H1 (cell line): Measurements from ENCODE around the gene FBXL16. TPM values are rescaled to one million over a fixed set of nuclear protein-coding genes. Genes with fewer than 3 reads are reported as not detected.

Experiments used
- CTCF ChIA-PET: fragments of 300-600 bp; sonication (Branson Sonifier 250); formaldehyde crosslinking; loops from one replicate; lab custom pipeline; 2021; ENCODE audit not compliant: partially characterized antibody; lab: Charles Lee
- POLR2A ChIA-PET: fragments of 300-600 bp; sonication (Branson Sonifier 250); formaldehyde crosslinking; loops from one replicate; lab custom pipeline; 2021; ENCODE audit warnings: inconsistent platforms; ENCODE audit not compliant: partially characterized antibody; lab: Charles Lee
- DNase-seq, 2 experiments: peaks; one replicate each; pipeline versions ENCODE4 v3.0.0 to v3.0.0-alpha.2; 2010 to 2022; ENCODE audit warnings: low spot score in 2 of 2, low read depth in 1 of 2, mixed read lengths in 1 of 2
- FAIRE-seq: peaks from 2 replicates; lab custom pipeline; 2011; peaks lifted over from hg19 to GRCh38; lab: Jason Lieb, UNC
- H2AFZ ChIP-seq: 2 replicates; pipeline ENCODE4 v1.8.1; 2012; ENCODE audit warnings: low read length, inconsistent platforms
- H2AK5ac ChIP-seq: 2 replicates; pipeline ENCODE4 v1.6.1; 2013; ENCODE audit warnings: low read depth, low read length
- H2BK120ac ChIP-seq: replicated peaks from 2 replicates; pipeline ENCODE3; 2013; ENCODE audit warnings: low read depth, low read length, inconsistent platforms
- H2BK12ac ChIP-seq: 2 replicates; pipeline ENCODE4 v1.6.1; 2013; ENCODE audit warnings: low read depth, low read length
- H2BK15ac ChIP-seq: 2 replicates; pipeline ENCODE4 v1.6.1; 2013; ENCODE audit warnings: low read length
- H2BK20ac ChIP-seq: 2 replicates; pipeline ENCODE4 v1.6.1; 2013; ENCODE audit warnings: low read length
- H2BK5ac ChIP-seq: 2 replicates; pipeline ENCODE4 v1.6.1; 2013; ENCODE audit warnings: low read depth, low read length
- H3K14ac ChIP-seq: 2 replicates; pipeline ENCODE4 v1.6.1; 2013; ENCODE audit warnings: inconsistent platforms; ENCODE audit not compliant: insufficient read length
- H3K18ac ChIP-seq: 2 replicates; pipeline ENCODE4 v1.6.1; 2013; ENCODE audit warnings: low read length; ENCODE audit errors: extremely low read depth
- H3K23ac ChIP-seq: 2 replicates; pipeline ENCODE4 v1.6.1; 2013; ENCODE audit warnings: inconsistent platforms; ENCODE audit not compliant: insufficient read length
- H3K23me2 ChIP-seq: 2 replicates; pipeline ENCODE4 v1.6.1; 2013; ENCODE audit warnings: low read depth, low read length
- H3K27ac ChIP-seq: 2 replicates; pipeline ENCODE4 v1.6.1; 2011; ENCODE audit warnings: low read depth, low read length, inconsistent platforms
- H3K27me3 ChIP-seq, 4 experiments: replicated peaks in 1 of 4; 1 replicate in 1 of 4; 2 replicates in 3 of 4; pipeline versions ENCODE4 v1.6.1 to v1.8.1; 2011 to 2013; ENCODE audit warnings: low read length in 3 of 4, mild to moderate bottlenecking in 3 of 4, inconsistent platforms in 2 of 4, mixed read lengths in 2 of 4, moderate library complexity in 1 of 4; ENCODE audit not compliant: control insufficient read depth in 3 of 4, insufficient read depth in 3 of 4; ENCODE audit errors: extremely low read depth in 1 of 4
- H3K36me3 ChIP-seq, 4 experiments: 2 replicates each; pipeline versions ENCODE4 v1.6.1 to v1.8.1; 2011 to 2013; ENCODE audit warnings: mild to moderate bottlenecking in 4 of 4, low read length in 3 of 4, moderate library complexity in 2 of 4, control low read depth in 1 of 4, inconsistent platforms in 1 of 4; ENCODE audit not compliant: insufficient read depth in 4 of 4, control insufficient read depth in 2 of 4
- H3K4ac ChIP-seq: replicated peaks from 2 replicates; pipeline ENCODE3; 2013; ENCODE audit warnings: low read length, low read depth, mixed read lengths, inconsistent platforms; ENCODE audit not compliant: insufficient read length
- H3K4me1 ChIP-seq, 4 experiments: replicated peaks in 1 of 4; 1 replicate in 1 of 4; 2 replicates in 3 of 4; pipeline versions ENCODE4 v1.6.1 to v1.8.1; 2011 to 2013; ENCODE audit warnings: low read length in 3 of 4, inconsistent platforms in 2 of 4, mixed read lengths in 1 of 4; ENCODE audit not compliant: insufficient read depth in 4 of 4, control insufficient read depth in 3 of 4
- H3K4me2 ChIP-seq, 2 experiments: 2 replicates each; pipeline versions ENCODE4 v1.6.1 to v1.8.1; 2011 to 2013; ENCODE audit warnings: low read depth in 2 of 2, low read length in 2 of 2, control low read depth in 1 of 2, inconsistent platforms in 1 of 2, mild to moderate bottlenecking in 1 of 2; ENCODE audit not compliant: insufficient read depth in 1 of 2
- H3K4me3 ChIP-seq, 4 experiments: fragments of 200-600, 300-600 bp in 1 of 4; sonication (generic), shearing (Covaris generic), sonication (Bioruptor Twin) in 1 of 4; 2 replicates each; pipeline versions ENCODE4 v1.5.1 to v1.8.1; 2011 to 2016; ENCODE audit warnings: low read length in 4 of 4, low read depth in 3 of 4, control low read depth in 2 of 4, inconsistent platforms in 2 of 4, mild to moderate bottlenecking in 2 of 4, mixed read lengths in 1 of 4, moderate library complexity in 1 of 4; ENCODE audit not compliant: insufficient read depth in 2 of 4; ENCODE audit errors: extremely low read depth in 1 of 4
- H3K56ac ChIP-seq: replicated peaks from 2 replicates; pipeline ENCODE3; 2013; ENCODE audit warnings: low read depth, mild to moderate bottlenecking, mixed read lengths, low read length, inconsistent platforms; ENCODE audit not compliant: insufficient read length
- H3K79me1 ChIP-seq: 2 replicates; pipeline ENCODE4 v1.6.1; 2013; ENCODE audit warnings: low read depth, low read length, control low read depth
- H3K79me2 ChIP-seq, 2 experiments: 2 replicates each; pipeline versions ENCODE4 v1.6.1 to v1.8.1; 2012 to 2013; ENCODE audit warnings: low read length in 2 of 2, mild to moderate bottlenecking in 2 of 2, inconsistent platforms in 1 of 2; ENCODE audit not compliant: insufficient read depth in 2 of 2, control insufficient read depth in 1 of 2
- H3K9ac ChIP-seq, 4 experiments: replicated peaks in 1 of 4; 1 replicate in 1 of 4; 2 replicates in 3 of 4; pipeline versions ENCODE4 v1.6.1 to v1.8.1; 2011 to 2013; ENCODE audit warnings: low read depth in 3 of 4, low read length in 3 of 4, control low read depth in 2 of 4, mild to moderate bottlenecking in 2 of 4, moderate library complexity in 2 of 4, inconsistent platforms in 1 of 4; ENCODE audit errors: extremely low read depth in 1 of 4
- H3K9me3 ChIP-seq, 2 experiments: 2 replicates each; pipeline versions ENCODE4 v1.6.1 to v1.8.1; 2012 to 2013; ENCODE audit warnings: mild to moderate bottlenecking in 2 of 2, moderate library complexity in 2 of 2, control low read depth in 1 of 2, inconsistent platforms in 1 of 2, low read depth in 1 of 2, low read length in 1 of 2, mixed read lengths in 1 of 2; ENCODE audit not compliant: insufficient read depth in 2 of 2
- H4K20me1 ChIP-seq, 2 experiments: replicated peaks in 1 of 2; 2 replicates each; pipeline versions ENCODE3 to v1.8.1; 2011 to 2013; ENCODE audit warnings: inconsistent platforms in 2 of 2, low read length in 2 of 2, mild to moderate bottlenecking in 1 of 2; ENCODE audit not compliant: insufficient read depth in 2 of 2, control insufficient read depth in 1 of 2
- H4K5ac ChIP-seq: 2 replicates; pipeline ENCODE4 v1.6.1; 2013; ENCODE audit warnings: low read length, low read depth, mixed read lengths, inconsistent platforms; ENCODE audit not compliant: insufficient read length
- H4K8ac ChIP-seq: 2 replicates; pipeline ENCODE4 v1.8.0; 2013; ENCODE audit warnings: mild to moderate bottlenecking, moderate library complexity, low read length, inconsistent platforms; ENCODE audit not compliant: insufficient read depth; ENCODE audit errors: extremely low read depth
- H4K91ac ChIP-seq: replicated peaks from 2 replicates; pipeline ENCODE3; 2013; ENCODE audit warnings: low read length, mixed read lengths, inconsistent platforms; ENCODE audit not compliant: insufficient read length
- GABPA ChIP-seq: IDR thresholded peaks from 2 replicates; pipeline ENCODE4 v1.6.1; 2011; ENCODE audit warnings: mild to moderate bottlenecking, low read length, moderate library complexity, borderline replicate concordance; ENCODE audit not compliant: insufficient read depth
- HDAC6 ChIP-seq: IDR thresholded peaks from one replicate; pipeline ENCODE4 v1.7.1; 2012; ENCODE audit warnings: low read depth, mild to moderate bottlenecking, inconsistent platforms, low read length, moderate library complexity
- RFX5 ChIP-seq: IDR thresholded peaks from 2 replicates; pipeline ENCODE4 v1.6.1; 2011; ENCODE audit warnings: low read depth, low read length, improper control_type of control experiment, borderline replicate concordance
- RNF2 ChIP-seq: fragments of 200-900, 300-1000 bp; sonication (generic); IDR thresholded peaks from 2 replicates; pipeline ENCODE4 v1.7.1; 2016; ENCODE audit warnings: borderline replicate concordance, low read depth, mild to moderate bottlenecking, antibody characterized with exemption, low read length; ENCODE audit not compliant: poor library complexity, severe bottlenecking; ENCODE audit errors: missing control alignments
- SIRT6 ChIP-seq: IDR thresholded peaks from one replicate; pipeline ENCODE4 v1.7.1; 2012; ENCODE audit warnings: low read length, inconsistent platforms
- SP4 ChIP-seq: IDR thresholded peaks from 2 replicates; pipeline ENCODE4 v1.6.1; 2012; ENCODE audit warnings: low read length, inconsistent platforms
- YY1 ChIP-seq: IDR thresholded peaks from 2 replicates; pipeline ENCODE4 v1.6.1; 2011; ENCODE audit warnings: low read depth, mild to moderate bottlenecking, low read length
- WGBS, 2 experiments: shearing (Covaris generic) in 1 of 2; methylation state at CpG; one replicate each; pipeline versions ENCODE4 v1.1.6 to v1.1.7; 2013 to 2015; ENCODE audit warnings: low lambda C conversion rate in 2 of 2, mixed read lengths in 2 of 2, inconsistent platforms in 1 of 2, low coverage in 1 of 2, missing lambda C conversion rate in 1 of 2; ENCODE audit not compliant: insufficient replicate concordance in 2 of 2, insufficient coverage in 1 of 2, insufficient read length in 1 of 2; ENCODE audit errors: extremely low coverage in 1 of 2, missing lambda C conversion rate in 1 of 2; 5-methylcytosine and 5-hydroxymethylcytosine counted together
- polyA plus RNA-seq, 7 experiments: library from polyadenylated mRNA; depleted of rRNA in 3 of 7; stranded (reverse) in 5 of 7; unstranded in 2 of 7; fragments of >200 nt in 5 of 7; fragments of 200-250 nt in 2 of 7; gene quantifications; 1 replicate in 5 of 7; 2 replicates in 1 of 7; 4 replicates in 1 of 7; pipeline versions ENCODE4 v1.2.1 to v1.2.3, GENCODE V29; 2011 to 2013; ENCODE audit warnings: missing spikeins in 2 of 7, mixed read lengths in 2 of 7
- total RNA-seq: library from RNA; stranded (reverse); fragmentation: NEBNext Ultra II Directional; extraction: Animal tissue kit (Norgen Biotek cat#: 25700); gene quantifications from 2 replicates; pipeline ENCODE4 v1.2.1, GENCODE V29; 2021
- TF ChIP-seq, protein P1 (sequence below): IDR thresholded peaks from 2 replicates; pipeline ENCODE4 v1.6.1; 2012; ENCODE audit warnings: low read length, inconsistent platforms

FBXL16 gene
- total and polyA plus RNA-seq, 2 of the 8 experiments (the other 6 are each of a cell fraction or from before 2014, with no cell fraction given) = 12.5 to 12.8 TPM

DNA sequence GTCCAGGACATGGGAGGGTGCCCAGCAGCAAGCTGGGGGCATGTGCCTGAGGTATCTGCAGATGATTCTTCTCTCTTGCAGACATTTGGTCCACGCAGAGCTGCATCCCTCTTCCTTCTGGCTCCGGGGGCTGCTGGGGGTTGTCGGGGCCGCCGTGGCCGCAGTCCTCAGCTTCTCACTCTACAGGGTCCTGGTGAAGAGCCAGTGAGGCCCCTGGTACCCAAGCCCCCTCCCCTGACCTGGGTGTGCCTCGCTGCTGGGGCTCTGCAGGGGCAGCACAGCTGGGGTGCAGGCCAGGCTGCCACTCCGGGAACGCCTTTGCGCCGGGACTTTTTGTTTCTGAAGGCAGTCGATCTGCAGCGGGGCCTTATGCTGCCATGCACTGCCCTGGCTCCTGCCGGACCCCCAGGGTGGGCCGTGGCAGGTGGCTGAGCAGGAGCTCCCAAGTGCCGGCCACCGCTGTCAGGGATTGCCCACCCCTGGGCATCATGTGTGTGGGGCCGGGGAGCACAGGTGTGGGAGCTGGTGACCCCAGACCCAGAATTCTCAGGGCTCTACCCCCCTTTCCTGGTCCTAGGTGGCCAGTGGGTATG, 32.1 kb downstream of the FBXL16 start:
- WGBS, 2 experiments = 95% methylated on average over 18 of the region's 18 CpGs; no CpG with 5 or more reads in 1 of the 2 experiments
- no peak overlapping the region for H2BK12ac ChIP-seq
- POLR2A ChIA-PET = interaction anchor here (0.7 to 17.4 kb wide), 8 partner anchors 5 to 44 kb away, joined by 3 to 214 read pairs (median 6); partner anchors contain the start of genes JMJD8, METRN, RHBDL1 and RHOT2
- H4K20me1 ChIP-seq = peaks cover 5 to 28% of the 10 kb centered on the region in 2 experiments
- no peak for DNase-seq
- H3K9ac ChIP-seq = no peak overlapping the region
- no peak overlapping the region for H3K14ac ChIP-seq
- peaks cover 14 to 44% (median 33%) of the 10 kb centered on the region in 4 experiments for H3K36me3 ChIP-seq
- peaks cover 0 to 11% of the 10 kb centered on the region in 2 experiments; a peak in 1 of 4 replicates for H3K79me2 ChIP-seq
- TF ChIP-seq, protein P1, sequence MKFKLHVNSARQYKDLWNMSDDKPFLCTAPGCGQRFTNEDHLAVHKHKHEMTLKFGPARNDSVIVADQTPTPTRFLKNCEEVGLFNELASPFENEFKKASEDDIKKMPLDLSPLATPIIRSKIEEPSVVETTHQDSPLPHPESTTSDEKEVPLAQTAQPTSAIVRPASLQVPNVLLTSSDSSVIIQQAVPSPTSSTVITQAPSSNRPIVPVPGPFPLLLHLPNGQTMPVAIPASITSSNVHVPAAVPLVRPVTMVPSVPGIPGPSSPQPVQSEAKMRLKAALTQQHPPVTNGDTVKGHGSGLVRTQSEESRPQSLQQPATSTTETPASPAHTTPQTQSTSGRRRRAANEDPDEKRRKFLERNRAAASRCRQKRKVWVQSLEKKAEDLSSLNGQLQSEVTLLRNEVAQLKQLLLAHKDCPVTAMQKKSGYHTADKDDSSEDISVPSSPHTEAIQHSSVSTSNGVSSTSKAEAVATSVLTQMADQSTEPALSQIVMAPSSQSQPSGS = no peak
- TF ChIP-seq RFX5 (no peak), YY1 (no peak), SIRT6 (no peak), HDAC6 (no peak), SP4 (no peak), RNF2 (no peak), GABPA (no peak)
- TF ChIP-seq, all 59 proteins: peak for 0
- no peak overlapping the region for H3K23ac ChIP-seq
- H3K27me3 ChIP-seq = peaks cover 0 to 2% (median 0%) of the 10 kb centered on the region in 4 experiments; a peak in 2 of 7 replicates
- H2BK20ac ChIP-seq = no peak overlapping the region
- H3K23me2 ChIP-seq = peaks cover 12% of the 10 kb centered on the region
- H2AK5ac ChIP-seq = no peak overlapping the region
- CTCF ChIA-PET = interaction anchor here (0.9 to 12.0 kb wide), 8 partner anchors 13 to 281 kb away, joined by 3 to 75 read pairs (median 4); partner anchors contain the start of genes CIAO3 and WDR24
- no peak for FAIRE-seq
- no peak overlapping the region for H2AFZ ChIP-seq
- no peak overlapping the region for H3K18ac ChIP-seq
- no peak overlapping the region for H2BK15ac ChIP-seq
- H4K5ac ChIP-seq = no peak overlapping the region
- H4K91ac ChIP-seq = no peak overlapping the region
- H2BK120ac ChIP-seq = no peak overlapping the region
- H3K4ac ChIP-seq = no peak overlapping the region
- H3K27ac ChIP-seq = no peak overlapping the region
- H3K4me2 ChIP-seq = no peak overlapping the region
- H3K56ac ChIP-seq = no peak overlapping the region
- no peak overlapping the region for H3K4me3 ChIP-seq
- peaks cover 11% of the 10 kb centered on the region for H3K79me1 ChIP-seq
- H2BK5ac ChIP-seq = no peak overlapping the region
- H3K9me3 ChIP-seq = no peaks in the 10 kb centered on the region
- H3K4me1 ChIP-seq = peaks cover 0 to 29% (median 25%) of the 10 kb centered on the region in 4 experiments; a peak in 6 of 7 replicates
- no peak overlapping the region for H4K8ac ChIP-seq
